HL-60/S4 treated with retinoic acid at 250 ng/mL for 4 days and 3 days (cell line): Measurements from ENCODE around the gene FLVCR1.
"Not testable (repeated sequence)": the region's sequence is repeated elsewhere in the genome, so short reads cannot be mapped to it uniquely, and the experiment has no call there.

Experiments
- in situ Hi-C: fragments of 300-500 bp; cut with MboI; formaldehyde crosslinking; loops from 2 replicates; pipeline ENCODE4 v1.7.0; 2022; ENCODE audit warnings: low sequenced_read_pairs

Gene FLVCR1

GRCh38 chr1:212857992-212858460, at the start of gene FLVCR1:
TSS of gene FLVCR1 (plus strand) at chr1:212858275. CDS start at chr1:212858453, 178 bp downstream.
- in situ Hi-C loops: no loop called here

GRCh38 chr1:212814537-212815334, 43.3 kb upstream of the FLVCR1 start:
- in situ Hi-C loops: no loop called here

GRCh38 chr1:212816567-212817278, 41.4 kb upstream of the FLVCR1 start:
- in situ Hi-C loops: no loop called here

- in situ Hi-C loops: no loop called here
Measured at GRCh38 chr1:212819726-212820125, 38.3 kb upstream of the FLVCR1 start.

- in situ Hi-C loops: no loop called here
Measured at GRCh38 chr1:212820969-212821368, 37.1 kb upstream of the FLVCR1 start.

GRCh38 chr1:212822956-212823355, 35.1 kb upstream of the FLVCR1 start:
- in situ Hi-C loops: no loop called here

- in situ Hi-C loops: no loop called here
Measured at GRCh38 chr1:212824201-212824600, 33.9 kb upstream of the FLVCR1 start.

GRCh38 chr1:212825798-212826452, 32.1 kb upstream of the FLVCR1 start:
- in situ Hi-C loops: no loop called here

- in situ Hi-C loops: no loop called here
Measured at GRCh38 chr1:212827171-212827776, 30.8 kb upstream of the FLVCR1 start.

- in situ Hi-C loops: no loop called here
Measured at GRCh38 chr1:212827831-212828278, 30.2 kb upstream of the FLVCR1 start.

- in situ Hi-C loops: no loop called here
Measured at GRCh38 chr1:212828395-212828794, 29.7 kb upstream of the FLVCR1 start.

- in situ Hi-C loops: not testable (repeated sequence)
Measured at GRCh38 chr1:212833211-212834207, 24.6 kb upstream of the FLVCR1 start.

GRCh38 chr1:212838145-212838544, 19.9 kb upstream of the FLVCR1 start:
- in situ Hi-C loops: no loop called here

- in situ Hi-C loops: not testable (repeated sequence)
Measured at GRCh38 chr1:212844521-212844920, 13.6 kb upstream of the FLVCR1 start.

- in situ Hi-C loops: no loop called here
Measured at GRCh38 chr1:212847549-212847948, 10.5 kb upstream of the FLVCR1 start, which contains the start of gene SPATA45. TSS of gene SPATA45 (minus strand) at chr1:212847649. CDS start at chr1:212836149, 11,500 bp downstream.

GRCh38 chr1:212852105-212852688, 5.9 kb upstream of the FLVCR1 start:
- in situ Hi-C loops: no loop called here

- in situ Hi-C loops: no loop called here
Measured at GRCh38 chr1:212853658-212854057, 4.4 kb upstream of the FLVCR1 start.

- in situ Hi-C loops: no loop called here
Measured at GRCh38 chr1:212856755-212857154, 1.3 kb upstream of the FLVCR1 start.
